Measurements from ENCODE around the gene CD300LF.

CD300LF gene

DNA sequence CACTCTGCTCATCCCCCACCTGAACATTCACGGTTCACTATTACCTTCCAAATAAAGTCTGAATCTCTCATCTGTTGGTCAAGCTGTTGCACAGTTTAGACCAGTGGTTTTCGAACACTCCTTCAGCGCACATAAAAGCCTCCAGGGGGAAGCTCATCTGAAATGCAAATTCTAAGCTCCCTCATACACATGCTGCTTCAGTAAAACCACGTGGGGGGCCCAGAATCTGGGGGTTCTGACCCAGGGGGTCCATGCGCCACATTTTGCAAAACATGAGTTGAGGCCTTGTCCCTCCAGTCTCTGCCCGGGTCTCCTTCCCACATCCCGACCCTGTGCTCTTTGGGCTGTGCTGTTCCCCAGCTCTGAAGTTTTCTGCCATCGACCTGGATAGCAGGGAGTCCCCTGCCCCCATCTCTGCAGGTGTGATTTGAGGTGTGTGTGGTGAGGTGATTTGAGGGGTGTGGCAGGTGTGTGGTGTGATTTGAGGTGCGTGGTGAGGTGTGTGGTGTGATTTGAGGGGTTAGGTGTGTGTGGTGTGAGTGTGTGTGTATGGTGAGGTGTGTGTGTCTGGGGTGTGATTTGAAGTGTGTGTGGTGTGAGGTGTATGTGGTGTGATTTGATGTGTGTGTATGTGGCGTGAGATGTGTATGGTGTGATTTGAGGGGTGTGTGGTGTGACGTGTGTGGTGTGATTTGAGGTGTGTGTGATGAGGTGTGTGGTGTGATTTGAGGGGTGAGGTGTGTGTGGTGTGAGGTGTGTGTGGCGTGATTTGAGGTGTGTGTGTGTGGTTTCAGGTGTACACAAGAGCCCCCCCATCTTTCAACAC is 19.5 kb upstream of the CD300LF start:
- no peak overlapping the region for H3K4me3 ChIP-seq (ENCODE audit: low read depth, low read length)
- TF ChIP-seq, protein P1, sequence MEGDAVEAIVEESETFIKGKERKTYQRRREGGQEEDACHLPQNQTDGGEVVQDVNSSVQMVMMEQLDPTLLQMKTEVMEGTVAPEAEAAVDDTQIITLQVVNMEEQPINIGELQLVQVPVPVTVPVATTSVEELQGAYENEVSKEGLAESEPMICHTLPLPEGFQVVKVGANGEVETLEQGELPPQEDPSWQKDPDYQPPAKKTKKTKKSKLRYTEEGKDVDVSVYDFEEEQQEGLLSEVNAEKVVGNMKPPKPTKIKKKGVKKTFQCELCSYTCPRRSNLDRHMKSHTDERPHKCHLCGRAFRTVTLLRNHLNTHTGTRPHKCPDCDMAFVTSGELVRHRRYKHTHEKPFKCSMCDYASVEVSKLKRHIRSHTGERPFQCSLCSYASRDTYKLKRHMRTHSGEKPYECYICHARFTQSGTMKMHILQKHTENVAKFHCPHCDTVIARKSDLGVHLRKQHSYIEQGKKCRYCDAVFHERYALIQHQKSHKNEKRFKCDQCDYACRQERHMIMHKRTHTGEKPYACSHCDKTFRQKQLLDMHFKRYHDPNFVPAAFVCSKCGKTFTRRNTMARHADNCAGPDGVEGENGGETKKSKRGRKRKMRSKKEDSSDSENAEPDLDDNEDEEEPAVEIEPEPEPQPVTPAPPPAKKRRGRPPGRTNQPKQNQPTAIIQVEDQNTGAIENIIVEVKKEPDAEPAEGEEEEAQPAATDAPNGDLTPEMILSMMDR (IDR thresholded peaks at IDR 0.05; ENCODE audit: low read depth, low read length, missing control alignments) = no peak
- DNase-seq (ENCODE audit: low read depth) = no peak
- in situ Hi-C loops (cut with HindIII; ENCODE audit: low sequenced_read_pairs) = no loop called here

DNA sequence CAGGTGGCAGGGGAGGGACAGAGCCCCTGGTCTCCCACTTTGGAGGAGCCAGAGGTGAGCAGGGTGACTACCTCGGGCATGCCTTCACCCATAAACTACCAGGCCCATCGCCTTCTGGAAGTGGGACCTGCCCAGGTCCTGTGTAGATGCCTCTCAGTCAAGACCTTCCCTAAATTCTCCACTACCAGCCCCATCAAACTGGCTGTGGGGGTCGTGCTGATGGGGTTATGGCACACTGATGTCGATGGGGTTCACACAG is 18.6 kb upstream of the CD300LF start:
- in situ Hi-C loops (cut with HindIII; ENCODE audit: low sequenced_read_pairs) = no loop called here
- no peak for DNase-seq (ENCODE audit: low read depth)
- TF ChIP-seq, protein P1 (IDR thresholded peaks at IDR 0.05; ENCODE audit: low read depth, low read length, missing control alignments) = no peak
- no peak overlapping the region for H3K4me3 ChIP-seq (ENCODE audit: low read depth, low read length)

DNA sequence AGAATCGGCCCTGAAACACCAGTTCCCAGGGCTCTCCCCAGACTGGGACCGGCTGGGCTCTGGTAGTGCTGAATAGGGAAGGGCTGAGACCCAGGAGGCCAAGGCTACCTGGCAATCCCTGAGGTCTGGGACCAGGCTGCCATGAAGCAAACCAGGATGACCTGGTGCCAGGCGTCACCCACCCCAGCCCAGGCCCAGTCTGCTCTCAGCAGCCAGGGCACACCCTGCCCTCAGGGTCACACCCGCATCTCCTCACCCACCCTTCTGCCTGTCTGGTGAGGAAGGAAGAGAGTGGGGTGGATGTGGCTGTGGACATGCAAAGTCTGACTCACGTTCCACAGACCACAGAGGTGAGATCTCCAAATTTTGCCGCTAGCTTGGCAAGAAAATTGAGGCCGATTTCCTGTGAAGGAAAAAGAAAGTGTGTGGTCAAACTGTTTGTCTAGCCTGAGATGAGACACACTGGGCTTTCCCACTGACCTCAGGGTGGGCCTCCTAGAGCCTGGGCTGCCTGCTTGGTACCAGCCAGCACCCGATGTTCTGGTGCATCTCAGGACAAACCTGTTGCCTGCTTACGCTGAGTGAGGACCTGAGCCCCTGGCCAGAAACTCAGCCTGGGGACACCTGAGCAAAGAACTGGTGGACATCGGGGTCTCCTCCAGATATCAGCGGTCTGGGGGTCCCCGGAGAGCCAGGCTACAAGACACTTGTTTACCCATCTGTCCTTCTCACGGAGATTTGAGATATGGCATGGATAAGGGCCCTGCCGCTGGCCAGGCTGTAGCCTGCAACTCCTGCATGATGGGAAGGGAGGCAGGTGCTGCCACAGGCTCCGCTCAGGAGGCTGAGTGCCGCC is 18.0 kb upstream of the CD300LF start:
- TF ChIP-seq, protein P1 (IDR thresholded peaks at IDR 0.05; ENCODE audit: low read depth, low read length, missing control alignments) = no peak
- DNase-seq (ENCODE audit: low read depth) = no peak
- in situ Hi-C loops (cut with HindIII; ENCODE audit: low sequenced_read_pairs) = no loop called here
- no peak overlapping the region for H3K4me3 ChIP-seq (ENCODE audit: low read depth, low read length)

DNA sequence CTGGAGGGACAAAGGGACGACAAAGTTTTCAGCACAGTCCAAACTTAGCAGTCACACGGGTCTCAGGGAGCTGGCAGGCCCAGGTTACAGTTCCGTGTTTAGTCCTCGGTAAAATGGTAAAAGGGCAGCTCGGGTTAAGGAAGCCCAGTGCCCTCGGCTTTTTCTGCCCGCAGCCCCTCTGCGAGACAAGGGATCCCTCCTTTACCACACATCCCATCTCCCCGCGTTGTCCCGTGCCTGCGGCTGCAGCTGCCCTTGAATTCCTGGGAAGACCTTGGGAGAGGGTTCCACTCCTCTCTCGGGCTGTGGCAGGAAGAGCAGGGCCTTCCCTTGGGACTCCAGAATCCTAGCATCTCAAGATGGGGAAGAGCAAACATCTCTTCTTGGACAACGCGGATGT is 17.1 kb upstream of the CD300LF start:
- in situ Hi-C loops (cut with HindIII; ENCODE audit: low sequenced_read_pairs) = no loop called here
- TF ChIP-seq, protein P1 (IDR thresholded peaks at IDR 0.05; ENCODE audit: low read depth, low read length, missing control alignments) = no peak
- no peak for DNase-seq (ENCODE audit: low read depth)
- H3K4me3 ChIP-seq (ENCODE audit: low read depth, low read length) = no peak overlapping the region

DNA sequence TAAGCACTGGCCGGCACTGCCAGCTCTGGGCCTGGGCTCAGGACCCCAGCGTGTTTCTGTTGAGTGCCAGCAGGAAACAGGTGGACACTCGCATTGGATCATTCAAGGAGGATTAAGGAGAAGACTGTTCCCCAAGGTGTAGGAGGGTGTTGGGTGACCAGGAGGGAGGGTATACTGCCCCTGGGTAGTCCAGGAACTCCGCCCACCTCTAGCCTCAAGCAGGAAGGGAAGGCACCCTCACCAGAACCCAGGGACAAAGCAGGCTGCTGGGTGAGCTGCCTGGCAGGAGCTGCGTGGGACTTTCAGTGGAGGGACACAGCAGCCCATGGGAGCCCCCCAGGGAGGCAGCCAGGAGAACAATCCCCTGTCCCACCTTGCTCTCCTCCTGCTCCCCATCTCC is 16.6 kb upstream of the CD300LF start:
- TF ChIP-seq, protein P1 (IDR thresholded peaks at IDR 0.05; ENCODE audit: low read depth, low read length, missing control alignments) = no peak
- no peak for DNase-seq (ENCODE audit: low read depth)
- no peak overlapping the region for H3K4me3 ChIP-seq (ENCODE audit: low read depth, low read length)
- in situ Hi-C loops (cut with HindIII; ENCODE audit: low sequenced_read_pairs) = no loop called here

DNA sequence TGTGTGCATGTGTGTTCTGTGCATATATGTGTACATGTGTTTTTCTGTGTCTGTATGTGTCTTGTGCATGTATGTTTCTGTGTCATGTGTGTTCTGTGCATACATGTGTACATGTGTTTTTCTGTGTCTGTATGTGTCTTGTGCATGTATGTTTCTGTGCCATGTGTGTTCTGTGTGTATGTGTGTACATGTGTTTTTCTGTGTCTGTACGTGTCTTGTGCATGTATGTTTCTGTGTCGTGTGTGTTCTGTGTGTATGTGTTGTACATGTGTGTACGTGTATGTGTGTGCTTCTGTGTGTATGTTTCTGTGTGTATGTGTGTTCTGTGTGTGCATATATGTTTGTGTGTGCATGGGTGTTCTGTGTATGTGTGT is 16.0 kb upstream of the CD300LF start:
- no peak overlapping the region for H3K4me3 ChIP-seq (ENCODE audit: low read depth, low read length)
- DNase-seq (ENCODE audit: low read depth) = no peak
- TF ChIP-seq, protein P1 (IDR thresholded peaks at IDR 0.05; ENCODE audit: low read depth, low read length, missing control alignments) = no peak
- in situ Hi-C loops (cut with HindIII; ENCODE audit: low sequenced_read_pairs) = no loop called here

Measured in astrocyte of the cerebellum (primary cell).